Measurements from ENCODE around the gene ALG8.

DNA sequence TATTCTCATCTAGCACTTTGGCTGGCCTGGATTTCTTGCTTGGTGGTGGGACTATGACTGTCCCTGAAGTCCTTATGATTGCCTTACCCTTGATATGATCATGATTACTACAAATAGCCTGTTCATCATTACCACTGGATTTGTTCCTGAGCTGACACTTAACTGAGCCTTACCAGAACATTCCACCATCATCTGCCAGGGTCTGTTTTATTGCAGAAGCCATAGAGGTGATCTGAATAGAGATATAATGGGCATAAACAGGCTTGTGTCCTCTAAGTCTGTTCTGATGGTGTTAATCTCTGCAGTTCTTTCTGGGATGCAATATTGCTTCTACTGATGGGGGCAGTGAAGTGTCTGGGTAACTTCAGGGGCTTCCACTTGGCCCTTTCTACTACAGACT, 12.4 kb upstream of the ALG8 start:
- TF ChIP-seq EP300 (IDR thresholded peaks at IDR 0.05), result no peak
- TF ChIP-seq POLR2A (IDR thresholded peaks at IDR 0.05), result no peak
- TF ChIP-seq CTCF (IDR thresholded peaks at IDR 0.05), result no peak
